ENCODE data around the gene COL13A1. TPM values are rescaled to one million over a fixed set of nuclear protein-coding genes. Genes with fewer than 3 reads are reported as not detected.

Gene COL13A1
- total and polyA plus RNA-seq, 10 donors: 4.1 to 16.1 (median 9.5) TPM

DNA sequence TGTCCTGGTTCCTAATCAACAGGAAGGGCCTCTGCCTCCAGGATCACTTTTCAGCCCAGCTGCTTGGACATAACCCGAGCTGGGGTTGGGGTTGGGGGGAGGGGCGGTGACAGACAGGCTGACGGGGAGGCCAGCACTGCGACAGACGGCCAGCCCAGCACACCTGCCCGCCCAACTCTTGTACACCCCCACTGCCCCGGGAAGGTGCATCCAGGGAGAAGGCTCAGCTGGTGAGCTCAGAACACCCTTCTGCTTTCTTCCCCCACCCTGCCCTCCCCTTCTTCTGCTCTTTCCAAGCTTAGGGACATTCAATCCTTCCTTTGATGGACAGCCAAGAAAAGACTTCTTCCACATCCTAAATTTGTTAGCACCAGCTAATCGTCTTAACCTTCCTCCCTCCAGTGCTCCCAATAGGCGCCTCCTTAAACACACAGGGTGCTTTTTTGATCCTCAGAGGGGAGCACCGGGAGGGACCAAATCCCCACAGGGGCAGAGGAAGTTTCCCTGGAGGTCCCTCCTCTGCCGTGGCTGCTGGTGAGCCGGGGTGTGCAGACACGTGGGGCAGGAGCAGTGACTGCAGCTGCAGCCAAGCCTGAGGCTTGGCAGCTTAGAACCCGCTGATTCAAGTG, 44.7 kb downstream of the COL13A1 start:
- Histone ChIP-seq H3K27me3 (replicated peaks in 1 of 7) (peaks cover 0 to 30% (median 0%) of the 10 kb centered on the region in 7 donors), H3K4me3 (no peak overlapping the region), H3K4me1 (peaks cover 4 to 41% (median 20%) of the 10 kb centered on the region in 6 donors), H3K9me3 (no peaks in the 10 kb centered on the region), H3K27ac (peak overlapping the region in 5 of 8 donors; percentile 19 to 64 (median 44)), H3K36me3 (no peaks in the 10 kb centered on the region)
- intact Hi-C loops (cut with DNase I; ENCODE audit: low total_unique reads): no loop called here
- 24 to 35% (median 28%) methylated on average over 14 of the region's 14 CpGs for WGBS, 5 donors
- DNase-seq: no peak
- TF ChIP-seq POLR2AphosphoS5 (IDR thresholded peaks at IDR 0.05) (no peak), POLR2A (IDR thresholded peaks at IDR 0.05) (no peak)
- TF ChIP-seq, protein P1, sequence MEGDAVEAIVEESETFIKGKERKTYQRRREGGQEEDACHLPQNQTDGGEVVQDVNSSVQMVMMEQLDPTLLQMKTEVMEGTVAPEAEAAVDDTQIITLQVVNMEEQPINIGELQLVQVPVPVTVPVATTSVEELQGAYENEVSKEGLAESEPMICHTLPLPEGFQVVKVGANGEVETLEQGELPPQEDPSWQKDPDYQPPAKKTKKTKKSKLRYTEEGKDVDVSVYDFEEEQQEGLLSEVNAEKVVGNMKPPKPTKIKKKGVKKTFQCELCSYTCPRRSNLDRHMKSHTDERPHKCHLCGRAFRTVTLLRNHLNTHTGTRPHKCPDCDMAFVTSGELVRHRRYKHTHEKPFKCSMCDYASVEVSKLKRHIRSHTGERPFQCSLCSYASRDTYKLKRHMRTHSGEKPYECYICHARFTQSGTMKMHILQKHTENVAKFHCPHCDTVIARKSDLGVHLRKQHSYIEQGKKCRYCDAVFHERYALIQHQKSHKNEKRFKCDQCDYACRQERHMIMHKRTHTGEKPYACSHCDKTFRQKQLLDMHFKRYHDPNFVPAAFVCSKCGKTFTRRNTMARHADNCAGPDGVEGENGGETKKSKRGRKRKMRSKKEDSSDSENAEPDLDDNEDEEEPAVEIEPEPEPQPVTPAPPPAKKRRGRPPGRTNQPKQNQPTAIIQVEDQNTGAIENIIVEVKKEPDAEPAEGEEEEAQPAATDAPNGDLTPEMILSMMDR (IDR thresholded peaks at IDR 0.05 in 8 of 11, conservative IDR thresholded peaks at IDR 0.05 in 3 of 11): no peak

DNA sequence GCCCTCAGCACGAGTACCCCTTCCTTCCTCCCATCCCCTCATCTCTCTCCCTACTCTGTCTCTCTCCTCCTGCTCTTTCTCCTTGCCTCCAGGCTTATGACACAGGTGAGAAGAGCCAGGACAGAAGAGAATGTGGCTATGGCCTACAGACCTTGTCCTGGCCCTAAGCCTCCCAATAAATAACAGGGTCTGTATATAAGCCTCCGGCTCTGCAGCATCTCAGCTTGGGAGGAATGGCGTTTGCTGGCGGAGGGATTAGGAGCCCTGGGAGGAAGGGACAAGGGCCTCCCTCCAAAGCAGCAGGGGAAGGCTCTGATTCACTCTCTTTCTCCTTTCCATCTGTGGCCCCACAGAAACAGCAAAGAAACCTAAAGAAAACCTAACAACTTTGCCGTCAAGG, 45.8 kb downstream of the COL13A1 start:
- intact Hi-C loops (cut with DNase I; ENCODE audit: low total_unique reads): no loop called here
- no peak overlapping the region for H3K27ac ChIP-seq
- H3K27me3 ChIP-seq (replicated peaks in 1 of 7): peaks cover 0 to 32% (median 0%) of the 10 kb centered on the region in 7 donors
- 70 to 83% (median 80%) methylated on average over 5 of the region's 5 CpGs for WGBS, 5 donors
- H3K4me1 ChIP-seq: peaks cover 4 to 41% (median 20%) of the 10 kb centered on the region in 6 donors
- no peak overlapping the region for H3K4me3 ChIP-seq
- no peaks in the 10 kb centered on the region for H3K36me3 ChIP-seq
- DNase-seq: no peak
- no peaks in the 10 kb centered on the region for H3K9me3 ChIP-seq
- TF ChIP-seq POLR2AphosphoS5 (IDR thresholded peaks at IDR 0.05): no peak
- no peak for TF ChIP-seq POLR2A (IDR thresholded peaks at IDR 0.05)
- TF ChIP-seq, protein P1 (IDR thresholded peaks at IDR 0.05 in 8 of 11, conservative IDR thresholded peaks at IDR 0.05 in 3 of 11): no peak

- intact Hi-C loops (cut with DNase I; ENCODE audit: low total_unique reads): no loop called here
- 55 to 81% (median 68%) methylated on average over 5 of the region's 5 CpGs for WGBS, 5 donors
Measured at GRCh38 chr10:69847883-69848282, 46.2 kb downstream of the COL13A1 start.

GRCh38 chr10:69848454-69848853, 46.7 kb downstream of the COL13A1 start:
- H3K36me3 ChIP-seq: no peaks in the 10 kb centered on the region
- no peak overlapping the region for H3K4me3 ChIP-seq
- no peak overlapping the region for H3K27ac ChIP-seq
- peaks cover 4 to 41% (median 20%) of the 10 kb centered on the region in 6 donors for H3K4me1 ChIP-seq
- no peaks in the 10 kb centered on the region for H3K9me3 ChIP-seq
- no peak for DNase-seq
- WGBS, 5 donors: 84 to 99% (median 96%) methylated on average over 7 of the region's 7 CpGs
- intact Hi-C loops (cut with DNase I; ENCODE audit: low total_unique reads): no loop called here
- peaks cover 0 to 37% (median 0%) of the 10 kb centered on the region in 7 donors for H3K27me3 ChIP-seq (replicated peaks in 1 of 7)
- TF ChIP-seq, protein P1 (IDR thresholded peaks at IDR 0.05 in 8 of 11, conservative IDR thresholded peaks at IDR 0.05 in 3 of 11): no peak
- TF ChIP-seq POLR2A (IDR thresholded peaks at IDR 0.05): no peak
- TF ChIP-seq POLR2AphosphoS5 (IDR thresholded peaks at IDR 0.05): no peak

More at GRCh38 chr10:69847883-69848282, 46.2 kb downstream of the COL13A1 start:
- H3K4me1 ChIP-seq: peaks cover 4 to 41% (median 20%) of the 10 kb centered on the region in 6 donors
- H3K9me3 ChIP-seq: no peaks in the 10 kb centered on the region
- H3K36me3 ChIP-seq: no peaks in the 10 kb centered on the region
- no peak overlapping the region for H3K27ac ChIP-seq
- DNase-seq: no peak
- TF ChIP-seq POLR2AphosphoS5 (IDR thresholded peaks at IDR 0.05): no peak
- TF ChIP-seq POLR2A (IDR thresholded peaks at IDR 0.05): no peak
- TF ChIP-seq, protein P1 (IDR thresholded peaks at IDR 0.05 in 8 of 11, conservative IDR thresholded peaks at IDR 0.05 in 3 of 11): no peak
- no peak overlapping the region for H3K4me3 ChIP-seq
- peaks cover 0 to 36% (median 0%) of the 10 kb centered on the region in 7 donors for H3K27me3 ChIP-seq (replicated peaks in 1 of 7)
